ENCODE results near the gene ZGLP1.

Gene ZGLP1

GRCh38 chr19:10321874-10322835, 12.5 kb upstream of the ZGLP1 start:
- no peaks in the 10 kb centered on the region for H3K27me3 ChIP-seq
- H3K4me1 ChIP-seq (ENCODE audit: control insufficient read depth in 1 of 2, insufficient read depth in 1 of 2, low read depth in 1 of 2, low read length in 1 of 2), result no peaks in the 10 kb centered on the region
- peaks cover 99% of the 10 kb centered on the region for H3K36me3 ChIP-seq
- TF ChIP-seq, protein P1, sequence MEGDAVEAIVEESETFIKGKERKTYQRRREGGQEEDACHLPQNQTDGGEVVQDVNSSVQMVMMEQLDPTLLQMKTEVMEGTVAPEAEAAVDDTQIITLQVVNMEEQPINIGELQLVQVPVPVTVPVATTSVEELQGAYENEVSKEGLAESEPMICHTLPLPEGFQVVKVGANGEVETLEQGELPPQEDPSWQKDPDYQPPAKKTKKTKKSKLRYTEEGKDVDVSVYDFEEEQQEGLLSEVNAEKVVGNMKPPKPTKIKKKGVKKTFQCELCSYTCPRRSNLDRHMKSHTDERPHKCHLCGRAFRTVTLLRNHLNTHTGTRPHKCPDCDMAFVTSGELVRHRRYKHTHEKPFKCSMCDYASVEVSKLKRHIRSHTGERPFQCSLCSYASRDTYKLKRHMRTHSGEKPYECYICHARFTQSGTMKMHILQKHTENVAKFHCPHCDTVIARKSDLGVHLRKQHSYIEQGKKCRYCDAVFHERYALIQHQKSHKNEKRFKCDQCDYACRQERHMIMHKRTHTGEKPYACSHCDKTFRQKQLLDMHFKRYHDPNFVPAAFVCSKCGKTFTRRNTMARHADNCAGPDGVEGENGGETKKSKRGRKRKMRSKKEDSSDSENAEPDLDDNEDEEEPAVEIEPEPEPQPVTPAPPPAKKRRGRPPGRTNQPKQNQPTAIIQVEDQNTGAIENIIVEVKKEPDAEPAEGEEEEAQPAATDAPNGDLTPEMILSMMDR (IDR thresholded peaks at IDR 0.05), result no peak
- H3K4me3 ChIP-seq (ENCODE audit: low read depth in 1 of 2, low read length in 1 of 2), result no peak overlapping the region
- H3K27ac ChIP-seq, result no peak overlapping the region
- H3K9me3 ChIP-seq, result no peaks in the 10 kb centered on the region

DNA sequence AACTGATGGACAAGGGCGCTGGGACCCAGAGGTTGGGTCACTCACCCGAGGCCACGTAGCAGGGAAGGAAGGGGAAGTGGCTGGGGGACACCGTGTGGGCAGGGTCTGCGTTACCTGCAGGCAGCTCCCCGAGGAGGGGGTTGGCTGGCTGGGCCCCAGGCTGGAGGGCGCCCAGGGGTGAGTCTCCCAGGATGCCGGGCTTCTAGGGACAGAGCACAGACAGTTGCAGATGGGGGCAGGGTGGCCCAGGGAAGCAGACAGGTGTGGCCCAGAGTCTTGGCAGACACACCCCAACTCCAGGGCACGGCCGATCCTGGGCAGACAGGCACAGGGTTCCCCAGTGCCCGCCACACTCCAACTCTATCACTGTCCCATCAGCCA, 11.8 kb upstream of the ZGLP1 start:
- no peak overlapping the region for H3K4me3 ChIP-seq (ENCODE audit: low read depth in 1 of 2, low read length in 1 of 2)
- no peak overlapping the region for H3K27ac ChIP-seq
- H3K4me1 ChIP-seq (ENCODE audit: control insufficient read depth in 1 of 2, insufficient read depth in 1 of 2, low read depth in 1 of 2, low read length in 1 of 2), result no peaks in the 10 kb centered on the region
- H3K36me3 ChIP-seq, result peaks cover 99% of the 10 kb centered on the region
- TF ChIP-seq, protein P1 (IDR thresholded peaks at IDR 0.05), result no peak
- no peaks in the 10 kb centered on the region for H3K9me3 ChIP-seq
- no peaks in the 10 kb centered on the region for H3K27me3 ChIP-seq

DNA sequence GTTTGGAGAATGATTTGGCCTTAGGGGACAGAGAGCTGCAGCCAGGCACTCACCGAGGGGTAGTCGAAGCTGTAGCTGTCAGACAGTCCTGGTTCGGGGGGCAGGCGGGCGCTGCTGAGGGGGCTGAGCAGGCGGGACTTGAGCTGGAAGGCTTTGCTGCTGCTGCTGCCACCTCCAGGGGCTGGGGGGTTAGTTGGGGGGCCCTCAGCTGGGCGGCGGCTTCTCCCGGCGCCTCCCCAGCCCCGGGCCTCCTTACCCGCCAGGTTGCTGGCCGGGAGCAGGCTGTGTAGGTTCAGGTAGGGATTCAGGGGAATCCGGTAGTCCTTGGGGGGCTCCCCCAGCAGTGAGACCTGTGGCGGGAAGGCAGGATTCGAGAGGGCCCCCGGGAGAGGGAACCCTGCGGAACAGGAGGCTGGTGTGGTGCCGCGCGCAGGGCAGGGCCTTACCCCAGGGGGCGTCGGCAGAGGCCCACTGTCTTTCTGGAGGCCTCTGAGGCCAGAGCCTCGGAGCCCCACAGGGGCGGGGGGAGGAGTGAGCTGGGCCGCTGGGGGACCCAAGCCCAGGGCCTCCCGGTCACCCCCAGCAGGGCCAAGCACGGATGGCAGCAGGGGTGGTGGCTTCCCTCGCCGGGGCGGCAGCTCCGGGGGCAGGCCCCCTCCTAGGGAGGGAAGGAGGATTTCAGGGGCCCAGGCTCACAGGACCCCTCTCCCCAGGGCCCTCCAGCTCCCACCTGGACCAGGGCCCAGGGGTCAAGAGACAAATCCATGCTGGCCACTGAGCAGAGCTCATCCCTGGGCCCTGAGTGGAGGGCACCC, 11.2 kb upstream of the ZGLP1 start:
- Histone ChIP-seq H3K9me3 (no peaks in the 10 kb centered on the region), H3K27me3 (no peaks in the 10 kb centered on the region), H3K4me1 (ENCODE audit: control insufficient read depth in 1 of 2, insufficient read depth in 1 of 2, low read depth in 1 of 2, low read length in 1 of 2) (peaks cover 2 to 4% of the 10 kb centered on the region in 2 experiments), H3K27ac (no peak overlapping the region), H3K36me3 (peaks cover 98% of the 10 kb centered on the region), H3K4me3 (ENCODE audit: low read depth in 1 of 2, low read length in 1 of 2) (no peak overlapping the region)
- TF ChIP-seq, protein P1 (IDR thresholded peaks at IDR 0.05), result no peak

GRCh38 chr19:10318807-10319682, 9.4 kb upstream of the ZGLP1 start:
- peaks cover 8% of the 10 kb centered on the region for H3K27me3 ChIP-seq
- H3K27ac ChIP-seq, result no peak overlapping the region
- H3K36me3 ChIP-seq, result peaks cover 82% of the 10 kb centered on the region
- TF ChIP-seq, protein P1 (IDR thresholded peaks at IDR 0.05), result no peak
- no peak overlapping the region for H3K4me3 ChIP-seq (ENCODE audit: low read depth in 1 of 2, low read length in 1 of 2)
- peaks cover 10 to 11% of the 10 kb centered on the region in 2 experiments for H3K4me1 ChIP-seq (ENCODE audit: control insufficient read depth in 1 of 2, insufficient read depth in 1 of 2, low read depth in 1 of 2, low read length in 1 of 2)
- H3K9me3 ChIP-seq, result no peaks in the 10 kb centered on the region

Measured in neutrophil (primary cell).